OCI-LY1 (cell line): ENCODE data around the gene DEF6.

Experiments used
- EZH2 ChIP-seq: fragments of 200-600 bp; sonication (generic), shearing (Covaris generic); IDR thresholded peaks from 2 replicates; pipeline ENCODE4 v1.8.0; 2017; ENCODE audit warnings: borderline replicate concordance, mixed run types, mild to moderate bottlenecking, antibody characterized with exemption, low read length, moderate library complexity, mixed read lengths
- TF ChIP-seq, protein P1 (sequence below): fragments of 200-600 bp; sonication (generic), shearing (Covaris generic); IDR thresholded peaks from 2 replicates; pipeline ENCODE4 v1.5.1; 2017; ENCODE audit warnings: mild to moderate bottlenecking, antibody characterized with exemption, low read length, moderate library complexity, mixed read lengths

DNA sequence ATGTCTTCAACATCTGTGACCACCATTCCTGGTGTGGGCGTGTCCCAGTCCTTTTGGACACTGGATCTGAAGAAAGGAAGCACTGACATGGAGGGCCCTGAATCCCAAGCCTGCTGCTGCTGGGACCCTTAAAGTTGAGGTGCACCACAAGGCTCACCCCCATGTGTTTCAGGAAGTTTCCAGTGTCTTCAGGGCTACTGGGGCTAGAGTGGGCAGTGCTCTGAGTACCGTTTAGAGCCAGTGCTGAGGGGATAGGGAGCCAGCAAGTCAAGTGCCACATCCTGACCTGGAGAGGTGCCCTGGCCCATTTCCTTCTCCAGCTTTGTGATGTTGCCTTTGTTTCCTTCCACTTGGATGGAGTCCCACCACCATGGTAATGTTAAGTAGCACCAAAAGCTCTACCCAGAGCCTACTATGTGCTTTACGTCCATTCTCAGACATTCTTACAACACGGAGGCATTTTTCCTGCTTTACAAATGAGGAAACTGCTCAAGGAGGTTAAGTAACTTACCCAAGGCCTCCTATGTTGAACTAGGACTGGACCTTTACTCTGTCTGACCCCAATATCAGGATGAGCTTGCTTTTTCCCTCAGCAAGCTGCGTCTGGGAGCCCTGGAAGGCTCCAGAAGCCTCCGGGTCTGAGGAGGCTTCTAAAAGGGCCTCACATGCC lies 552 bp upstream of the DEF6 start:
- TF ChIP-seq, protein P1, sequence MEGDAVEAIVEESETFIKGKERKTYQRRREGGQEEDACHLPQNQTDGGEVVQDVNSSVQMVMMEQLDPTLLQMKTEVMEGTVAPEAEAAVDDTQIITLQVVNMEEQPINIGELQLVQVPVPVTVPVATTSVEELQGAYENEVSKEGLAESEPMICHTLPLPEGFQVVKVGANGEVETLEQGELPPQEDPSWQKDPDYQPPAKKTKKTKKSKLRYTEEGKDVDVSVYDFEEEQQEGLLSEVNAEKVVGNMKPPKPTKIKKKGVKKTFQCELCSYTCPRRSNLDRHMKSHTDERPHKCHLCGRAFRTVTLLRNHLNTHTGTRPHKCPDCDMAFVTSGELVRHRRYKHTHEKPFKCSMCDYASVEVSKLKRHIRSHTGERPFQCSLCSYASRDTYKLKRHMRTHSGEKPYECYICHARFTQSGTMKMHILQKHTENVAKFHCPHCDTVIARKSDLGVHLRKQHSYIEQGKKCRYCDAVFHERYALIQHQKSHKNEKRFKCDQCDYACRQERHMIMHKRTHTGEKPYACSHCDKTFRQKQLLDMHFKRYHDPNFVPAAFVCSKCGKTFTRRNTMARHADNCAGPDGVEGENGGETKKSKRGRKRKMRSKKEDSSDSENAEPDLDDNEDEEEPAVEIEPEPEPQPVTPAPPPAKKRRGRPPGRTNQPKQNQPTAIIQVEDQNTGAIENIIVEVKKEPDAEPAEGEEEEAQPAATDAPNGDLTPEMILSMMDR: no peak
- no peak for TF ChIP-seq EZH2
